Measurements from ENCODE around the gene USF2. TPM values are rescaled to one million over a fixed set of nuclear protein-coding genes. Genes with fewer than 3 reads are reported as not detected.

USF2 gene
- polyA plus RNA-seq, 2 of the 4 experiments (the other 2 are of a cell fraction) = 118 to 141 TPM

DNA sequence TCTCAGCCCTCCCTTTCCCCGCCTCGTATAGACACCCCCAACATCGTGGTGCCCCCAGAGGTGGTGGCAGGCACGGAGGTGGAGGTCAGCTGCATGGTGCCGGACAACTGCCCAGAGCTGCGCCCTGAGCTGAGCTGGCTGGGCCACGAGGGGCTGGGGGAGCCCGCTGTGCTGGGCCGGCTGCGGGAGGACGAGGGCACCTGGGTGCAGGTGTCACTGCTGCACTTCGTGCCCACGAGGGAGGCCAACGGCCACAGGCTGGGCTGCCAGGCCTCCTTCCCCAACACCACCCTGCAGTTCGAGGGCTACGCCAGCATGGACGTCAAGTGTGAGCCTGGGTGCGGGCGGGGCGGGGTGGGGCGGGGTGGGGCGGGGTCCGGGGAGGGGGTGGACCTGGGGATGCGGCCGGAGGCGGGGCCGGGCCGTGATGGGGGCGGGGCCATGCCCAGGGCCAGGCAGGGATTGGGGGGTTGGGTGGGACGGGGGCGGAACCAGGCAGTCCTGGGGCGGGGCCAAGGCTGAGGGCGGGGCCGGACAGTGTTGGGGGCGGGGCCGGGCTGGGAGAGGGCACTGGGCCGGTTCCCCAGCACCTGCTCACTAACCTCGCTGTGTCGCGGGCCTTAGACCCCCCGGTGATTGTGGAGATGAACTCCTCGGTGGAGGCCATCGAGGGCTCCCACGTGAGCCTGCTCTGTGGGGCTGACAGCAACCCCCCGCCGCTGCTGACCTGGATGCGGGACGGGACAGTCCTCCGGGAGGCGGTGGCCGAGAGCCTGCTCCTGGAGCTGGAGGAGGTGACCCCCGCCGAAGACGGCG is 31.0 kb downstream of the USF2 start:
- DNase-seq (ENCODE audit: low read depth in 1 of 2, low spot score in 1 of 2) (no peak), FAIRE-seq (no peak), ATAC-seq (peak in 1 of 2 experiments; percentile 15; a peak in 2 of 6 replicates)
- Histone ChIP-seq H3K4me3 (no peak overlapping the region), H3K4me2 (no peak overlapping the region), H3K4me1 (no peaks in the 10 kb centered on the region), H3K9me3 (0 out of 3 replicates have a peak, but pooled peaks cover 2% of the 10 kb centered on the region), H3K27ac (no peak overlapping the region)
- TF ChIP-seq EP300 (IDR thresholded peaks at IDR 0.05) (no peak), GATA3 (IDR thresholded peaks at IDR 0.05; ENCODE audit: borderline replicate concordance) (no peak), HOXA7 (CRISPR knock-in tag; IDR thresholded peaks at IDR 0.05) (no peak), RNF2 (IDR thresholded peaks at IDR 0.05; ENCODE audit: borderline replicate concordance, low read depth) (no peak), RAD21 (conservative IDR thresholded peaks at IDR 0.05 in 1 of 2, IDR thresholded peaks at IDR 0.05 in 1 of 2) (no peak), RCOR1 (IDR thresholded peaks at IDR 0.05; ENCODE audit: low read depth, low read length) (no peak)
- WGBS (ENCODE audit: missing lambda C conversion rate) = 68% methylated on average over 36 of the region's 55 CpGs
- POLR2A ChIA-PET = no interaction called here
- CTCF ChIA-PET = interaction anchor here (0.6 kb wide), 1 partner anchor 20 kb away, joined by 3 read pairs; no protein-coding TSS in a partner anchor

DNA sequence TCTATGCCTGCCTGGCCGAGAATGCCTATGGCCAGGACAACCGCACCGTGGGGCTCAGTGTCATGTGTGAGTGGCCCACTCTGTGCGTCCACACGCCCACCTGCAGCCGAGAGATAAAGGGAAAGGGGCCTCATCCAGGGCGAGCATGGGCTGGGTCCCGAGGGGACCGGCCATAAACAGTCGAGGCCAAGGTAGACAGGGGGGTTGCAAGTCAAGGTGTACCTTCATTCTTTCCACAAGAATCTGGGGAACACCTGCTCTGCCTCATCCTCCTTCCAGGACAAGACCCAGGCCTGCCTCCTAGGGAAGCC is 31.5 kb downstream of the USF2 start:
- ChIA-PET POLR2A (no interaction called here), CTCF (interaction anchor here (1.5 to 1.8 kb wide), 2 partner anchors 13 to 53 kb away, joined by 5 read pairs; no protein-coding TSS in a partner anchor)
- no peak for FAIRE-seq
- TF ChIP-seq POLR2A (IDR thresholded peaks at IDR 0.05; ENCODE audit: low read length) (no peak), EP300 (IDR thresholded peaks at IDR 0.05) (no peak), HOXB5 (CRISPR knock-in tag; IDR thresholded peaks at IDR 0.05) (no peak), FOSB (CRISPR knock-in tag; IDR thresholded peaks at IDR 0.05) (no peak), EHMT2 (IDR thresholded peaks at IDR 0.05; ENCODE audit: low read depth) (no peak), SREBF2 (IDR thresholded peaks at IDR 0.05) (no peak), ZC3H11A (IDR thresholded peaks at IDR 0.05) (no peak), NR3C1 (IDR thresholded peaks at IDR 0.05) (no peak), ESRRA (IDR thresholded peaks at IDR 0.05; ENCODE audit: borderline replicate concordance, low read length) (no peak), HDAC2 (IDR thresholded peaks at IDR 0.05) (no peak), RNF2 (IDR thresholded peaks at IDR 0.05; ENCODE audit: borderline replicate concordance, low read depth) (no peak), JUN (IDR thresholded peaks at IDR 0.05) (no peak), TP53 (CRISPR knock-in tag; IDR thresholded peaks at IDR 0.05) (no peak)
- TF ChIP-seq, protein P1, sequence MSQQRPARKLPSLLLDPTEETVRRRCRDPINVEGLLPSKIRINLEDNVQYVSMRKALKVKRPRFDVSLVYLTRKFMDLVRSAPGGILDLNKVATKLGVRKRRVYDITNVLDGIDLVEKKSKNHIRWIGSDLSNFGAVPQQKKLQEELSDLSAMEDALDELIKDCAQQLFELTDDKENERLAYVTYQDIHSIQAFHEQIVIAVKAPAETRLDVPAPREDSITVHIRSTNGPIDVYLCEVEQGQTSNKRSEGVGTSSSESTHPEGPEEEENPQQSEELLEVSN (IDR thresholded peaks at IDR 0.05; ENCODE audit: borderline replicate concordance, low read depth) = no peak
- TF ChIP-seq, protein P2, sequence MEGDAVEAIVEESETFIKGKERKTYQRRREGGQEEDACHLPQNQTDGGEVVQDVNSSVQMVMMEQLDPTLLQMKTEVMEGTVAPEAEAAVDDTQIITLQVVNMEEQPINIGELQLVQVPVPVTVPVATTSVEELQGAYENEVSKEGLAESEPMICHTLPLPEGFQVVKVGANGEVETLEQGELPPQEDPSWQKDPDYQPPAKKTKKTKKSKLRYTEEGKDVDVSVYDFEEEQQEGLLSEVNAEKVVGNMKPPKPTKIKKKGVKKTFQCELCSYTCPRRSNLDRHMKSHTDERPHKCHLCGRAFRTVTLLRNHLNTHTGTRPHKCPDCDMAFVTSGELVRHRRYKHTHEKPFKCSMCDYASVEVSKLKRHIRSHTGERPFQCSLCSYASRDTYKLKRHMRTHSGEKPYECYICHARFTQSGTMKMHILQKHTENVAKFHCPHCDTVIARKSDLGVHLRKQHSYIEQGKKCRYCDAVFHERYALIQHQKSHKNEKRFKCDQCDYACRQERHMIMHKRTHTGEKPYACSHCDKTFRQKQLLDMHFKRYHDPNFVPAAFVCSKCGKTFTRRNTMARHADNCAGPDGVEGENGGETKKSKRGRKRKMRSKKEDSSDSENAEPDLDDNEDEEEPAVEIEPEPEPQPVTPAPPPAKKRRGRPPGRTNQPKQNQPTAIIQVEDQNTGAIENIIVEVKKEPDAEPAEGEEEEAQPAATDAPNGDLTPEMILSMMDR (IDR thresholded peaks at IDR 0.05) = no peak
- TF ChIP-seq, protein P3, sequence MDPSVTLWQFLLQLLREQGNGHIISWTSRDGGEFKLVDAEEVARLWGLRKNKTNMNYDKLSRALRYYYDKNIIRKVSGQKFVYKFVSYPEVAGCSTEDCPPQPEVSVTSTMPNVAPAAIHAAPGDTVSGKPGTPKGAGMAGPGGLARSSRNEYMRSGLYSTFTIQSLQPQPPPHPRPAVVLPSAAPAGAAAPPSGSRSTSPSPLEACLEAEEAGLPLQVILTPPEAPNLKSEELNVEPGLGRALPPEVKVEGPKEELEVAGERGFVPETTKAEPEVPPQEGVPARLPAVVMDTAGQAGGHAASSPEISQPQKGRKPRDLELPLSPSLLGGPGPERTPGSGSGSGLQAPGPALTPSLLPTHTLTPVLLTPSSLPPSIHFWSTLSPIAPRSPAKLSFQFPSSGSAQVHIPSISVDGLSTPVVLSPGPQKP (IDR thresholded peaks at IDR 0.05; ENCODE audit: low read depth, low read length) = no peak
- WGBS (ENCODE audit: missing lambda C conversion rate) = 90% methylated on average over 10 of the region's 10 CpGs
- Histone ChIP-seq H3K4me1 (no peaks in the 10 kb centered on the region), H3K4me2 (no peak overlapping the region), H3K9me3 (0 out of 3 replicates have a peak, but pooled peaks cover 2% of the 10 kb centered on the region), H3K27ac (no peak overlapping the region), H3K4me3 (no peak overlapping the region)
- ATAC-seq = no peak
- DNase-seq (ENCODE audit: low read depth in 1 of 2, low spot score in 1 of 2) = no peak

DNA sequence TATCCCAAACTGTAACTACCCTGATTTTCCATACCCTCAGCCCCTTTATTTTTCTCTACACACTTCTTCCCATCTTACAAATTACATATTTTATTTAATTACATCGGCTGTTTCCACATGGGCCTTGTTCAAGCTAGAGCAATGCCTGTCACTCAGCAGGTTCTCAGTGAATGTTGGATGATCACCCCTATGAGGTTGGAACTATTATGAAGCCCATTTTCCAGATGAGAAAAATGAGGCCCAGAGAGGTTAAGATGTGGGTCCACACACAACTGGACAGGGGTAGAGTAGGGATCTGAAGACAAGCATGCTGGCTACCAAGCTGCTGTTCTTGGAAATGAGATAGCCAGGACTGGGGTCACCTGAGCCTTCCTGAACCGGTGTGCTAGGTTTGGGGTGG is 33.2 kb downstream of the USF2 start:
- Histone ChIP-seq H3K9me3 (0 out of 3 replicates have a peak, but pooled peaks cover 2% of the 10 kb centered on the region), H3K4me1 (0 out of 3 replicates have a peak, but pooled peaks cover 2% of the 10 kb centered on the region), H3K27ac (no peak overlapping the region), H3K4me3 (no peak overlapping the region), H3K4me2 (no peak overlapping the region)
- ATAC-seq = no peak
- 49% methylated on average over 2 of the region's 2 CpGs for WGBS (ENCODE audit: missing lambda C conversion rate)
- POLR2A ChIA-PET = interaction anchor here (0.6 kb wide), 1 partner anchor 344 kb away, joined by 6 read pairs; no protein-coding TSS in a partner anchor
- no peak for FAIRE-seq
- CTCF ChIA-PET = interaction anchor here (0.6 to 1.8 kb wide), 5 partner anchors 15 to 54 kb away, joined by 3 to 5 read pairs (median 4); no protein-coding TSS in a partner anchor
- no peak for DNase-seq (ENCODE audit: low read depth in 1 of 2, low spot score in 1 of 2)
- TF ChIP-seq NPAS2 (CRISPR knock-in tag; IDR thresholded peaks at IDR 0.05; ENCODE audit: borderline replicate concordance) (no peak), ESRRA (IDR thresholded peaks at IDR 0.05; ENCODE audit: borderline replicate concordance, low read length) (no peak), KDM1A (IDR thresholded peaks at IDR 0.05; ENCODE audit: low read depth) (no peak), TP53 (CRISPR knock-in tag; IDR thresholded peaks at IDR 0.05) (no peak), RFX5 (IDR thresholded peaks at IDR 0.05) (no peak), FOSB (CRISPR knock-in tag; IDR thresholded peaks at IDR 0.05) (no peak), HEYL (CRISPR knock-in tag; IDR thresholded peaks at IDR 0.05) (no peak), RARB (CRISPR knock-in tag; IDR thresholded peaks at IDR 0.05) (no peak), PHF8 (IDR thresholded peaks at IDR 0.05; ENCODE audit: borderline replicate concordance, low read depth) (no peak)
- TF ChIP-seq, protein P4, sequence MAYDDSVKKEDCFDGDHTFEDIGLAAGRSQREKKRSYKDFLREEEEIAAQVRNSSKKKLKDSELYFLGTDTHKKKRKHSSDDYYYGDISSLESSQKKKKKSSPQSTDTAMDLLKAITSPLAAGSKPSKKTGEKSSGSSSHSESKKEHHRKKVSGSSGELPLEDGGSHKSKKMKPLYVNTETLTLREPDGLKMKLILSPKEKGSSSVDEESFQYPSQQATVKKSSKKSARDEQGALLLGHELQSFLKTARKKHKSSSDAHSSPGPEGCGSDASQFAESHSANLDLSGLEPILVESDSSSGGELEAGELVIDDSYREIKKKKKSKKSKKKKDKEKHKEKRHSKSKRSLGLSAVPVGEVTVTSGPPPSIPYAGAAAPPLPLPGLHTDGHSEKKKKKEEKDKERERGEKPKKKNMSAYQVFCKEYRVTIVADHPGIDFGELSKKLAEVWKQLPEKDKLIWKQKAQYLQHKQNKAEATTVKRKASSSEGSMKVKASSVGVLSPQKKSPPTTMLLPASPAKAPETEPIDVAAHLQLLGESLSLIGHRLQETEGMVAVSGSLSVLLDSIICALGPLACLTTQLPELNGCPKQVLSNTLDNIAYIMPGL (CRISPR knock-in tag; IDR thresholded peaks at IDR 0.05; ENCODE audit: borderline replicate concordance) = no peak
- TF ChIP-seq, protein P5, sequence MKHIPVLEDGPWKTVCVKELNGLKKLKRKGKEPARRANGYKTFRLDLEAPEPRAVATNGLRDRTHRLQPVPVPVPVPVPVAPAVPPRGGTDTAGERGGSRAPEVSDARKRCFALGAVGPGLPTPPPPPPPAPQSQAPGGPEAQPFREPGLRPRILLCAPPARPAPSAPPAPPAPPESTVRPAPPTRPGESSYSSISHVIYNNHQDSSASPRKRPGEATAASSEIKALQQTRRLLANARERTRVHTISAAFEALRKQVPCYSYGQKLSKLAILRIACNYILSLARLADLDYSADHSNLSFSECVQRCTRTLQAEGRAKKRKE (CRISPR knock-in tag; IDR thresholded peaks at IDR 0.05; ENCODE audit: low read depth) = no peak

All from A549 (cell line).